Stimulated activated memory B cell treated with anti-CD40 and anti-IgM and Interleukin-4, amounts not matched to agents 10 μg/mL and 1 μg/mL and 100 μg/mL, for 72 hours (primary cell): Measurements from ENCODE around the gene ARPC1A.
"Not testable (repeated sequence)": the region's sequence is repeated elsewhere in the genome, so short reads cannot be mapped to it uniquely, and the experiment has no call there.

Experiments
- ATAC-seq: fragments of 150-1000 bp; cut with Tn5 transposase; 2 replicates; pipeline ENCODE4 v1.10.0; 2021
- H3K27ac Mint-ChIP-seq: one replicate; pipeline ENCODE4 v1.8.0; 2022; ENCODE audit warnings: mild to moderate bottlenecking, mixed read lengths
- H3K27me3 Mint-ChIP-seq: one replicate; pipeline ENCODE4 v1.8.0; 2022; ENCODE audit warnings: mixed read lengths
- H3K36me3 Mint-ChIP-seq: one replicate; pipeline ENCODE4 v1.8.0; 2022; ENCODE audit warnings: mixed read lengths
- H3K4me1 Mint-ChIP-seq: one replicate; pipeline ENCODE4 v1.8.0; 2022; ENCODE audit warnings: mixed read lengths
- H3K4me3 Mint-ChIP-seq: one replicate; pipeline ENCODE4 v1.8.0; 2022; ENCODE audit warnings: mild to moderate bottlenecking, moderate library complexity, mixed read lengths
- H3K9me3 Mint-ChIP-seq: one replicate; pipeline ENCODE4 v1.8.0; 2022; ENCODE audit warnings: mixed read lengths

ARPC1A gene

DNA sequence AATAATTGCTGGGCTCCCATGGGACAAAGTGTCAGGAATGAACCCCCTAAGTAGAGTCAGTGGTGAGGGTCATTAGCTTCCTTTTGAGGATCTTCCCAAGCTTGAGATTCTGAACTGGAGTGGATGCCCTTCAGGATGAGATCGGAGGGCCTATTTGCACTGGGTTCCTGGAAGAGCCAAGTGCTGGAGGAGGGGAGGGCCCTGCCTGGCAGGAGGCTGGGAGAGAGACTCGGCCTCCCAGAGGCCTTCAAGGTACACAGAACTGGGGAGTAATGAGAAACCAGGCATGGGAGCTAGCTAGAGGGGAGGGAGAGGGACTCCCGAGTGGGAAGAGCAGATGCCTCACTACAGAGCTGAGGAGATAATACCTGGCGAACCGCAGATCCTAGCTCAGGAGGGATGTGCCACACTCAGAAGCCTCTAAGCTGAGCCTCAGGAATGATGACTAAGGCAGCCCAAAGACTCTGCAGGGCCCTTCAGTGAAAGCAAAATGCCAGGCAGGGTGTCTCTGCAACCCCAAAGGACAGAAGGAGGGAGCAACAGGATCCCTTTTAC, 73.3 kb downstream of the ARPC1A start:
- ATAC-seq, result no peak
- H3K9me3 Mint-ChIP-seq, result no peaks in the 10 kb centered on the region
- H3K36me3 Mint-ChIP-seq, result peaks cover 59% of the 10 kb centered on the region
- peak overlapping the region; percentile 51 for H3K27ac Mint-ChIP-seq
- H3K27me3 Mint-ChIP-seq, result no peaks in the 10 kb centered on the region
- H3K4me3 Mint-ChIP-seq, result no peak overlapping the region
- H3K4me1 Mint-ChIP-seq, result peaks cover 44% of the 10 kb centered on the region

DNA sequence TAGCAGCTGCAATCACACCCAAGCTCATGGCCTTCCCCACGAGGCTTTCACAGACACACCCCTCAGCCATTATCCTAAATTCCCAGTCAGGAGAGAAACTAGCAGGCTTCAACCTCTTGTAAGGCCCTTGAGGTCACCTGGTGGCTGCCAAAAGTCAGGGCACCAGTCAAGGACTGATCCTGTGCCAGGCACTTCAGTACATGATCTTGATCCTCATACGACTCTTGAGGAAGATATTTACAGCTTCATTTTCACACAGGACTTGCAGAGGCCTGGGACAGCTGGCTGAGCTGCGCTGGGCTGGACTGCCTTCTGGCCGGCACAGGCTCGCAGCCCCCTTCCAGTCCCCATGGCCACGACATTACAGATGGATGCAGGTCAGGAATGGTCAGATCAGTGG, 73.9 kb downstream of the ARPC1A start:
- no peaks in the 10 kb centered on the region for H3K9me3 Mint-ChIP-seq
- peaks cover 46% of the 10 kb centered on the region for H3K4me1 Mint-ChIP-seq
- no peak overlapping the region for H3K4me3 Mint-ChIP-seq
- H3K27me3 Mint-ChIP-seq, result no peaks in the 10 kb centered on the region
- peaks cover 60% of the 10 kb centered on the region for H3K36me3 Mint-ChIP-seq
- ATAC-seq, result no peak
- peak overlapping the region; percentile 51 for H3K27ac Mint-ChIP-seq

DNA sequence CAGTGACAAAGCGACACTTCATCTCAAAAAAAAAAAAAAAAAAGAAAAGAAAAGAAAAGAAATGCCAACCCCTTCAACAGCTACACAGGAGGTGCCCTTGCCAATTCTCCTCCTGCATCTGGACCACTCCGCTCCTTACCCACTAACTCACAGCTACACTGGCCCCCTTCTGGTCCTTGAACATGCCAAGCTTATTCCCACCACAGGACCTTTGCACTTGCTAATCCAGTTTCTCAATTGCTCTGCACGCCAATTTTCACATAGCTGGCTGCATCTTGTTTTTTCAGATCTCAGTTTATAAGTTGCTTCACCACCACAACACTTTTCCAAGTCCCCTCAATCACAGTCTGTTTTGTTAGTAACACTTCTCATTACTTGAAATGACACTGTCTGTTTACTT, 77.2 kb downstream of the ARPC1A start:
- ATAC-seq, result no peak
- Mint-ChIP-seq H3K4me1 (peaks cover 62% of the 10 kb centered on the region), H3K4me3 (no peak overlapping the region), H3K9me3 (no peaks in the 10 kb centered on the region), H3K27ac (peak overlapping the region; percentile 25), H3K27me3 (no peaks in the 10 kb centered on the region), H3K36me3 (peaks cover 49% of the 10 kb centered on the region)

DNA sequence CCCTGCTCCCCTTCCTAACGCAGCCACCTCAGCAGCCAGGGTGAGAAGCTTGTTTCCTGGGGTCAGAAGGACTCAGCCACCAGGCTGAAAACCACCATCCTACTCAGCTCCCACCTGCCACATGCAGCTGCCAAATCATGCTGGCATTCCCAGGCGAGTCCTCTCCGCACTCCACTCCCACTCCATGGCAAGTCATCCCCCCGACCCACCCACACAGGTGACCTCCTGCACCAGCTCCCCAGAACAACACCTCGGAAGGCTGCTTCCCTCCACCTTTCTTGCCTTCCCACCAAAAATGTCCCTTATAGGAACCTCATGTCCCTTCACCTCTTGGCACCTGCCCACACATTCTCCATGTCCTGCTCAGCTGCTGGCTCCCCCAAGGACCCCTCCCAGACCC, 78.1 kb downstream of the ARPC1A start:
- H3K9me3 Mint-ChIP-seq, result no peaks in the 10 kb centered on the region

DNA sequence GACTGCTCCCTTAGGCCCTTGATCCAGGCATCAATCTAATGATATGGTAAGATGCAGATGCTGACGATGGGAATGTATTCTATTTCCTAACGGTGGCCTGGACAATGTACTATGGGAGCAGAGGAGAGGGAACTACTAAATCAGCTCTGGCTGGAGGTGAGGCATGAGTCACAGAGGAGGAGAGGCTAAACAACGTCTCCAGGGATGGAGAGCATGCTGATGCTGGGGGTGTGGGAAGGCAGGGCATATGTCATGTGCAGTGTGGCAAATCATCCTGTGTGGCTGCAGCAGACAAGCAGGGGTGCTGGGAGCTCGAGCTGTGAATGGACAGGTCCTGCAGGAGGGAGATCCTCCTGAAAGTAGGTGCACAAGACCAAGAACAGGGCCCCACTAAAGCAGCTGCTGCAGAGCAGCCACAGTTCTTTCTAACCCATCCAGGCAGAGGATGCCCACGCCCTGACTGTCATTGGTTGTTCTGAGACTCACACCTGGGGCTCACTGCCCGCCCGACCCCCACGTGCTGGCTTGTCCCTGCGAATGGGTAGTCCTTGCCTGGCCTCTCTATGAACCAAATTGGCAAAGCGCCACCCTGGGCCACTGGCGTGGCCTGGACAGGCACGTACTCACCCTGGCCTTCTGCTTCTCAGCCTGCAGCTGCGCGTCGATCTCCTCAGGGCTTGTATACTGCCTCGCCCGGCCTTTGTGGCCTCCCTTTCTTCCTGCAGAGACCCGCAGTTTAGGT, 78.7 kb downstream of the ARPC1A start:
- Mint-ChIP-seq H3K4me1 (peaks cover 48% of the 10 kb centered on the region), H3K4me3 (no peak overlapping the region), H3K27me3 (no peaks in the 10 kb centered on the region), H3K36me3 (peaks cover 37% of the 10 kb centered on the region), H3K9me3 (no peaks in the 10 kb centered on the region), H3K27ac (peak overlapping the region; percentile 25)
- ATAC-seq, result no peak

More for the DNA sequence above, 78.1 kb downstream of the ARPC1A start:
- Mint-ChIP-seq H3K27me3 (no peaks in the 10 kb centered on the region), H3K4me3 (no peak overlapping the region), H3K36me3 (peaks cover 40% of the 10 kb centered on the region), H3K27ac (peak overlapping the region; percentile 25), H3K4me1 (peaks cover 53% of the 10 kb centered on the region)
- ATAC-seq, result no peak

DNA sequence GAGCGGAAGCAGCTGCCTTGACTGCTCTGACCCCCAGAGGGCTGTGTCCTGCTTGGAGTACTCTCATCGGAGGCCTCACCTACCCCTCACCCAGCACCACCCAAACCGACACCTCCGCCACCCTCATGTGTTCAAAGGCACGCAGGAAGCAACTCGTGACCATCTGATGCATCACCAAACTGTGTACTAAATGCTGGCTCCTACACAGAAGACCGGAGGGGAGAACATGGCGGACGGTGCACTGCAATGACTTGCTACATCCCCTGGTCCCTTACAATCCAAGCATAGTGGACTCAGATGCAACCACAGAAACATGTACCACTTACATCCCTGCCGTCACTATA, 79.3 kb downstream of the ARPC1A start:
- H3K36me3 Mint-ChIP-seq, result peaks cover 37% of the 10 kb centered on the region
- H3K4me3 Mint-ChIP-seq, result no peak overlapping the region
- no peaks in the 10 kb centered on the region for H3K27me3 Mint-ChIP-seq
- no peak overlapping the region for H3K27ac Mint-ChIP-seq
- peaks cover 52% of the 10 kb centered on the region for H3K4me1 Mint-ChIP-seq
- ATAC-seq, result no peak
- H3K9me3 Mint-ChIP-seq, result no peaks in the 10 kb centered on the region

DNA sequence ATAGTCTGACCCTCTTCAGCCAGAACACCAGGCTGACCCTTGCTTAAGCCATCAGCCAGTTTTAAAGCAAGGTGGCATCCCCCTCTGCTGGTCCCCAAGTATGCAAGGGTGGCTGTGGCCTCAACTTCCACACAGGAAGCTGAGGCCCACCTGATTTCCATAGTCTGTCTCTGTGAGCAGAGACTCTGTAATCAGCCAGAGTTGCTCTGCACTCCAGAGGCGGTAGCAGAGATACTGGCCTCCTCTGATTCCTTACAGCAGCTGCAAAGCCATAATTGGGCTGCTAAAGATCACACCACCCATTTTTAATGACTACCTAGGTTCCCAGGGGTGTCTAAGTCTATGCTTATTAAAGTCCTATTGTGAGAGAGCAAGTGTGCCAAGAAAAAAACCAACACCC, 80.9 kb downstream of the ARPC1A start:
- H3K4me1 Mint-ChIP-seq, result peaks cover 56% of the 10 kb centered on the region
- H3K9me3 Mint-ChIP-seq, result no peaks in the 10 kb centered on the region
- H3K36me3 Mint-ChIP-seq, result peaks cover 29% of the 10 kb centered on the region
- no peak for ATAC-seq
- H3K27ac Mint-ChIP-seq, result peak overlapping the region; percentile 92
- H3K4me3 Mint-ChIP-seq, result no peak overlapping the region
- no peaks in the 10 kb centered on the region for H3K27me3 Mint-ChIP-seq

DNA sequence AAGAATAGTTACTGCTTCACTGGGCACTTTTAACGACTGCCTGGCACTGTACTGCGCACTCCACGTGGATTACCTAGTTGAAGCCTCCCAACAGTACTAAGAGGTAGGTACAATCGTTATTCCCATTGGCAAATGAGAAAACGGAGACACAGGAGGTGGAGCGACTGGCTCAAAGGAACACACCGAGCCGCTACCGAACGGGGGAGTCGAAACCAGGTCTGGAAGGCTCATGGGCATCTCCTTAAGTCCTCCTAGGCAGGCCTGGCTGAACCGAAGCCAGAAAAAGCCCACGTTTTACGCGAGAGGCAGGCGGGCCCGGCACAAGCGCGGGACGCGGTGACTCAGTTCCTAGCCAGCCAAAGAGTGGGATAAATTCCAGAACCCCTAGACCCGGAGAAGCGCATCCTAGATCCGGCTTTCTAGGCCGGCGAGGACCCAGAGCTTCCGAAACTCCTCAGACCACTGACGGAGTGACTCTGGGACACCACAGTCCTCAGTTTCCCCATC, 82.2 kb downstream of the ARPC1A start:
- Mint-ChIP-seq H3K27me3 (no peaks in the 10 kb centered on the region), H3K27ac (peak overlapping the region; percentile 92), H3K36me3 (peaks cover 32% of the 10 kb centered on the region), H3K4me1 (peaks cover 54% of the 10 kb centered on the region), H3K4me3 (peak overlapping the region; percentile 99), H3K9me3 (no peaks in the 10 kb centered on the region)
- ATAC-seq, result peak; percentile 9

DNA sequence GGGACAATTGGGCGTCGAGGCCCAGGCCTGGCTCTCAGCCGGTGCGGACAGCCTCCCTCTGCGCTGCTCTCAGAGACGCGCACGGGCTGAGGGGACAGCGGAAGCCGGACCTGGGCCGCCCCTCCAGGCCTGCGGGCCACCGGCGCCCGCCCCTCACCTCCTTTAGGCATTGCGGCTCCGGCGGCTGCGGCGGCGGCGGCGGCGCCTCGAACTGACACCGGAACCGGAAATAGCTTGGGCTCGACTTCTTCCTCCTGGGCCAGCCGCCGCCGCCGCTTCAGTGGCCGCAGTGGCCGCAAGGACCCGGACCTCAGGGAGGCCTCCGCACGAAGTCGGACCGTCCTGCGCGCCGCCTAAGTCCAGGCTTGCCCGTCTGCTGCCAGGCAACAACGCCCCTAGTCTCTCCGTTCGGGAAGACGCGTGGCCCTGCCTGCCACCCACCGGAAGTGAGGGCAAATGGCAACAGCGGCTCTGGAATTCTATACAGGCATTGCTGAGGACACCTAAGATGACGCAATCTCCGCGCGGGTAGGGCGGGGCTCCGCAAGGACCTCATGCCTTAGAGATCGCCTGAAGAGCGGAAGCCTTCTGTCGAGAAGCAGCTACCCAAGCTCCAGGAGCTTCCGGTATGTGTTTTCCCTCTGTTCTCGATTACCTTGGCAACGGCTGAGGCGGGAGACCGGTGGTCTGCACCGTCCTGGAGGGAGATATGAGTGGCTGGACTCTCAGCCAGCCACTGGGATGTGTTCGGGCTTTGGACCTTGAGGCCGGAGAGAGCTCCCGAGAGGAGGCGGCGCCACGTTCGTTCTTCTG, 82.9 kb downstream of the ARPC1A start, which contains the start of the genes BUD31 and PDAP1:
Gene BUD31 (plus strand): TSS at position 591 of the 813 bp plus-strand sequence. CDS start 2,124 bp downstream, outside the sequence.
Gene PDAP1 (minus strand): TSS at position 219 of the 813 bp plus-strand sequence. CDS start 49 bp downstream, at position 170.
- peaks cover 30% of the 10 kb centered on the region for H3K36me3 Mint-ChIP-seq
- H3K9me3 Mint-ChIP-seq, result no peaks in the 10 kb centered on the region
- H3K27me3 Mint-ChIP-seq, result no peaks in the 10 kb centered on the region
- H3K27ac Mint-ChIP-seq, result peak within 1 kb of the TSS; percentile 92
- peaks cover 47% of the 10 kb centered on the region for H3K4me1 Mint-ChIP-seq
- H3K4me3 Mint-ChIP-seq, result peak within 1 kb of the TSS; percentile 99
- peak; percentile 94 for ATAC-seq

DNA sequence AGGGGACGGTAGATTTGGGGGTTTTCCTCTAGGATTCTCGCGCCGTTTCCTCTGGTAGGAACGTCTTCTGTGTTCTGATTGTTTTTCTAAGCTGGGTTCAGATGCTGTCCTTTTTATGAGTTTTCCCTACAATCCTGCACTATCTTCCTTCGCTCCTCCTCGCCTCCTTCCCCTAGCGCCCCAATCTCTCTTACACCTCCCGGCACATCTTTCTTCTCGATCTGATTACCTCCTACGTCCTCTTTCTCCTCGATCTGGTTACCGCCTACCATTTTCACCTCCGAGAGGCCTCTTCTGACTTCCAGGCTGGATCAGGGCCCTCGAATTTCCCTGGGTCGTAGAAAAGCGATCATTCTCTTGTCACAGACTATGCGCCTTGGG, 83.5 kb downstream of the ARPC1A start:
- Mint-ChIP-seq H3K27me3 (no peaks in the 10 kb centered on the region), H3K4me3 (peak overlapping the region; percentile 99), H3K9me3 (no peaks in the 10 kb centered on the region), H3K27ac (peak overlapping the region; percentile 92), H3K4me1 (peaks cover 41% of the 10 kb centered on the region), H3K36me3 (peaks cover 24% of the 10 kb centered on the region)
- peak; percentile 3 for ATAC-seq

DNA sequence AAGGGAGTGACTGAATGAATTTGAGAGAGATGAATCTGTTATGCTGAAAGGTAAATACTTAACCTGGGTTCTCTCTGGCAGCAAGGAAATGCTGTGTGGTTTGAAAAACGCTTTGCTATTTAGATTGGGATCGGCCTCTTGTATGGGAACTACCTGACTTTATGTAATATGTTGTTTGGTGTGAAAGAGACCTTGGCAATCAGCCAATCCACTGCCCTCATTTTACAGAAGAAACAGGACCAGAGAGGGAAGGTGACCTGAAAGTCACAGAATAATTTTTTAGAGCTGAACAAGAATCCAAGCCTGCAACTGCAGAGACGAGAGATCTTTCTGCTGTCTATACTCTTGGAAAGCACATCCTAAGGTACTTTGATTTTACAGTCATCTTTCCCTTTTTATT, 84.1 kb downstream of the ARPC1A start:
- ATAC-seq, result no peak
- peaks cover 22% of the 10 kb centered on the region for H3K36me3 Mint-ChIP-seq
- peak overlapping the region; percentile 92 for H3K27ac Mint-ChIP-seq
- no peaks in the 10 kb centered on the region for H3K27me3 Mint-ChIP-seq
- peaks cover 37% of the 10 kb centered on the region for H3K4me1 Mint-ChIP-seq
- peak overlapping the region; percentile 99 for H3K4me3 Mint-ChIP-seq
- no peaks in the 10 kb centered on the region for H3K9me3 Mint-ChIP-seq

DNA sequence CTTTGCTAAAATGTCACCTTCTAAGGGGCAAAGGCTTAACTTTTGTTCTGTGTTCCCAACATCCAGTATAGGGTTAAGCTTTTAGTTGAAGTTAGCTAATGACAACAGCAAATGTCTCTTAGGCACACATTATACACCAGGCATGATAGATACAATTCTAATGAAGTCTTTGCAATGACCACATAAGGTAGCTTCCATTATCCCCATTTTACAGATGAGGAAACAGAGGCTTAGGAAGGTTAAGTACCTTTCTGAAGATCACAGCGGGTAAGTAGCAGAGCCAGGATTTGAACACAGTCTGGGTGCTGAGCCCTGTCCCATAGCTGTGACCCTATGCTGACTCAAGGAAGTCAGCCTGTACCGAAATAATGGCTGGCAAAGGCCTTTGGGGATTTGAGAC, 84.9 kb downstream of the ARPC1A start:
- H3K4me1 Mint-ChIP-seq, result peaks cover 43% of the 10 kb centered on the region
- H3K36me3 Mint-ChIP-seq, result peaks cover 29% of the 10 kb centered on the region
- ATAC-seq, result no peak
- peak overlapping the region; percentile 99 for H3K4me3 Mint-ChIP-seq
- no peaks in the 10 kb centered on the region for H3K9me3 Mint-ChIP-seq
- peak overlapping the region; percentile 92 for H3K27ac Mint-ChIP-seq
- no peaks in the 10 kb centered on the region for H3K27me3 Mint-ChIP-seq

DNA sequence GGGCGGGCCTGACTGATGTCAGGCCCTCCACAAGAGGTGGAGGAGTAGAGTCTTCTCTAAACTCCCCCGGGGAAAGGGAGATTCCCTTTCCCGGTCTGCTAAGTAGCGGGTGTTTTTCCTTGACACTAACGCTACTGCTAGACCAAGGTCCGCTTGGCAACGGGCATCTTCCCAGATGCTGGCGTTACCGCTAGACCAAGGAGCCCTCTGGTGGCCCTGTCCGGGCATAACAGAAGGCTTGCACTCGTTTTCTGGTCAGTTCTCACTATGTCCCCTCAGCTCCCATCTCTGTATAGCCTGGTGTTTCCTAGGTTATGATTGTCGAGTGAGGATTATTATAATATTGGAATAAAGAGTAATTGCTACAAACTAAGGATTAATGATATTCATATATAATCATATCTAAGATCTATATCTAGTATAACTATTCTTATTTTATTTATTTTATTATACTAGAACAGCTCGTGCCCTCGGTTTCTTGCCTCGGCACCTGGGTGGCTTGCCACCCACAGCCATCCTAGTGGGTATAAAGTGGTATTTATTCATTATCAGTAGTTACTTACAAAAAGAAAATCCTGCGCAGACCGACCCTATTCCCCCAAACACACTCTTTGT, 89.9 kb downstream of the ARPC1A start:
- H3K36me3 Mint-ChIP-seq, result peaks cover 67% of the 10 kb centered on the region
- H3K4me3 Mint-ChIP-seq, ATAC-seq, H3K27ac Mint-ChIP-seq, H3K9me3 Mint-ChIP-seq, H3K27me3 Mint-ChIP-seq: not testable (repeated sequence)
- H3K4me1 Mint-ChIP-seq, result peaks cover 13% of the 10 kb centered on the region
